Fibroblast of pulmonary artery (primary cell): ENCODE results near the gene AGXT2.
"Not testable (repeated sequence)": the region's sequence is repeated elsewhere in the genome, so short reads cannot be mapped to it uniquely, and the experiment has no call there.

ENCODE experiments used
- DNase-seq: peaks from one replicate; pipeline ENCODE4 v3.0.0-alpha.2; 2010; ENCODE audit warnings: low read depth
- H3K4me3 ChIP-seq: replicated peaks from 2 replicates; pipeline ENCODE4 v1.5.1; 2011; ENCODE audit warnings: low read depth, mild to moderate bottlenecking, control low read depth, low read length, moderate library complexity
- TF ChIP-seq, protein P1 (sequence below): IDR thresholded peaks from 2 replicates; pipeline ENCODE4 v1.5.1; 2011; ENCODE audit warnings: mild to moderate bottlenecking, control low read depth, low read length, inconsistent platforms; ENCODE audit errors: missing control alignments

AGXT2 gene

DNA sequence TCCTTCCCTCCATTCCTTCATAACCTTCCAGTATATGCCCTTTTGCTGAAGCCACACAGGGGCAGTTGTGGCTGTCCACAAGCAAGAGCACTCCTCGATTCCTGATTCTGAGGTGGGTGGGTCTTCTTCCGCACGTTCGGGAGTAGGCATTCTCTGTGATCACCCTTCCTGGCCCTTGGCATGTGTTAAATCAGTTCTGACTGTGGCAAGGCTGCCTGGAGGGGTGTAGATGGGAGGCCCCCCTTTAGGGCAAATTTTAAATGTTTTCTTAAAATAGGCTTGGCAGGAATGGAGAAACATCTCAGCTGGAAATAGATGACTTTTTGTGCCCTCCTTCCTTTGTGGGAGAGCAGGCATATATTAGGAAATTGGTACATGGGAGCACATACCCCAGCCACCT lies 3.1 kb downstream of the AGXT2 start:
- TF ChIP-seq, protein P1, sequence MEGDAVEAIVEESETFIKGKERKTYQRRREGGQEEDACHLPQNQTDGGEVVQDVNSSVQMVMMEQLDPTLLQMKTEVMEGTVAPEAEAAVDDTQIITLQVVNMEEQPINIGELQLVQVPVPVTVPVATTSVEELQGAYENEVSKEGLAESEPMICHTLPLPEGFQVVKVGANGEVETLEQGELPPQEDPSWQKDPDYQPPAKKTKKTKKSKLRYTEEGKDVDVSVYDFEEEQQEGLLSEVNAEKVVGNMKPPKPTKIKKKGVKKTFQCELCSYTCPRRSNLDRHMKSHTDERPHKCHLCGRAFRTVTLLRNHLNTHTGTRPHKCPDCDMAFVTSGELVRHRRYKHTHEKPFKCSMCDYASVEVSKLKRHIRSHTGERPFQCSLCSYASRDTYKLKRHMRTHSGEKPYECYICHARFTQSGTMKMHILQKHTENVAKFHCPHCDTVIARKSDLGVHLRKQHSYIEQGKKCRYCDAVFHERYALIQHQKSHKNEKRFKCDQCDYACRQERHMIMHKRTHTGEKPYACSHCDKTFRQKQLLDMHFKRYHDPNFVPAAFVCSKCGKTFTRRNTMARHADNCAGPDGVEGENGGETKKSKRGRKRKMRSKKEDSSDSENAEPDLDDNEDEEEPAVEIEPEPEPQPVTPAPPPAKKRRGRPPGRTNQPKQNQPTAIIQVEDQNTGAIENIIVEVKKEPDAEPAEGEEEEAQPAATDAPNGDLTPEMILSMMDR: no peak
- no peak overlapping the region for H3K4me3 ChIP-seq
- DNase-seq: no peak

DNA sequence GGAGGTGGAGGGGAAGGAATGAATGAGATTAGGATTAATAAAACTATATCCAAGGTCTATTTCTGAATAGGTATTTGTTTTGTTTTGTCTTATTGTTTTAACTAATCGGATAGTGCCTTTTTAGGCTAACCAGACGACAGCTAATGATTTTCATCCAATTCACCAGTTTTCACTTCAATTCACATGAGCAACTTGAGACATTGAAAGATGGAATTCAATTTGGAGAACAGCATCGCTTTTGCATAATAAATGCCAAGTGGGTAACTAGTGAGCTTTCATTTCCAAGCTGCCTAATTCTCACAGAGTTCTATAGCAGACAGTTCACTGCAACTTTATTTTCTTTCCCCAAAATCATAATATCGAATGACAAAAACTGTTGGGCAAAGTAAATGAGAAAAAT lies 5.0 kb downstream of the AGXT2 start:
- TF ChIP-seq, protein P1: no peak
- DNase-seq: no peak
- H3K4me3 ChIP-seq: no peak overlapping the region

DNA sequence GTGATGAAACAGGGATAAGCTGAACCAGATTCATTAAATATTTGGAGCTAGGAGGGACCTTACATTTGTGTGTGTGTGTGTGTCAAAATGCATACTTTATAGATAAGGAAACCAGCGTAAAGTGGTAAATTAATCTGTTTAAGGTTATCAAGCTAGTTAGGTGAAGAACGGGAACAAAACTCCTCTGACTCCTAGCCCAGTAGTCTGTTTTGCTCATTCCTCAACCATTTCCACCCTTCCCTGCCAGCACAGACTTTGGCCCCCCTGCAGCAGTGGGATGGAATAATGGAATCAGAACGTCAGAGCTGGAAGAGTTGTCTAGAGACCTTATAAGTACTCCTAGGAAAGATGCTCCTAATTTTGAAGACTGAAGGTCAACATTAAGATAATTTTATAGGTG lies 6.5 kb downstream of the AGXT2 start:
- TF ChIP-seq, protein P1: no peak
- peak; percentile 46 for DNase-seq
- no peak overlapping the region for H3K4me3 ChIP-seq

DNA sequence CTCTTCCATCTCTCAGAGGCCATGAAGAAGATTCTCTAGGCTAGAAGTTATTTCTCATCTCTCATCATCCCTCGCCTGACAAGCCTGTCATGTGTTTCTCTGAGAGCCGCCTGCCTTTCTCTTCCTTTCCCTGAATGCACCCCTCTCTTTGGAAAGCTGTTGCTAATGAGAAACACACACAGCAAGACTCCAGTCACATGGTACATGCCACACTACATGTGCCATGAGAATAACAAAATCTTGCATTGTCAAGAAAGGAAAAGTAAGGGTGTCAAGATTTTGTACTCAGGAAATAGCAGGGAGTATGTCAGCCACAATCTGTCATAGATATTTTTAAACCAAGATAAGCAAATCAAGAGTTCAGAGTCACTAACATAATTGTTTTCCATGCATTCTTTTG lies 8.9 kb downstream of the AGXT2 start:
- TF ChIP-seq, protein P1: no peak

DNA sequence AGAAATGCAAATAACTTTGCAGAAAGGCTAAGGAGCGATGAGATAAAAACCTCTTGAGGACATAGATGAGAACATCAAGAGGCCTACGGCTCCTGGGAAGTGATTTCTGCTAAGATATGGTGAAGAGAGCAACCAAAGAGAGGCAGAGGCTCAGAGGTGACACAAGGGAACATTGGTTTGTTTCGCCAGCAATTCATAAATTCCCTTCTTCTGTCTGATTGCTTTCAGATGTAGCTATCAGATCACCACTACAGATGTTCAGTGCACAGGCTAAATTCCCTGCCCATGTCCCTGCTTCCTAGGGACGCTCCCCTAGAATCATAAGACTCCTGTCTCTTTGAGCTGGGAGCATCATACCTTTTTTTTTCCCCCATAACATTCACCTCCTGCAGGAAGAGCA lies 11.2 kb downstream of the AGXT2 start:
- no peak overlapping the region for H3K4me3 ChIP-seq
- TF ChIP-seq, protein P1: no peak
- DNase-seq: no peak

More for the DNA sequence above, 8.9 kb downstream of the AGXT2 start:
- peak; percentile 36 for DNase-seq
- no peak overlapping the region for H3K4me3 ChIP-seq

DNA sequence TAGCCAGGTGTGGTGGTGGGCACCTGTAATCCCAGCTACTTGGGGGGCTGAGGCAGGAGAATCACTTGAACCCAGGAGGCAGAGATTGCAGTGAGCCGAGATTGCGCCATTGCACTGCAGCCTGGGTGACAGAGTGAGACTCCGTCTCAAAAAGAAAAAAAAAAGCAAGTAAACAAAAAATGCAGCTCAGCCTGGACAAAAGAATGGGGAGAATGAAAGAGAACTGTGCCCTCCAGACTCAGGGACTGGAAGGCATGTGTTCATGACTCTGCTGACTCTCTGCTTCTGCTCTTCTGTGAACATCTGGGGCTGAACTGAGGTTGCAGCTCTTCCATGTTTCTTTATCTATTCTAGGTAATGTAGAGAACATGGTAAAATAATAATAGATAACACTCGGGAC lies 11.8 kb downstream of the AGXT2 start:
- not testable (repeated sequence) for DNase-seq, H3K4me3 ChIP-seq

DNA sequence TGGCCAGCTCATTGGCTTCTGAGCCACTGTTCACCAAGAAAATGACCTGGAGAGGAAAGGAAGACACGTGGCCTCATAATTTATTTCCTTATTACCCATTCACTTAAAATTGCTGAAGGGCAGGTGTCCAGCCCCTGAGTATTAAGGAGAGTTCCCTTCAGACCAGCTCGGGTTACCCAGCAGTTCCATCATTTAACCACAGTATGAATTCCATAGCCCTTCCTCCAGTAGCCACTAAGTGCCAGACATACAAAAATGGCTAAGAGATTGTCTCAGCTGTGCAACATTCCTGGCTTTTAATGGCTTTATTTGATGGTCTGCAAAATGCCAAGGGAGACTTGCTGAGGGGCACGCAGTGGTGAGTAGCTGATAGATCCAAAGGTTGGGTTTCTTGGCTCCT lies 12.5 kb downstream of the AGXT2 start:
- DNase-seq: no peak
- TF ChIP-seq, protein P1: no peak
- H3K4me3 ChIP-seq: no peak overlapping the region

DNA sequence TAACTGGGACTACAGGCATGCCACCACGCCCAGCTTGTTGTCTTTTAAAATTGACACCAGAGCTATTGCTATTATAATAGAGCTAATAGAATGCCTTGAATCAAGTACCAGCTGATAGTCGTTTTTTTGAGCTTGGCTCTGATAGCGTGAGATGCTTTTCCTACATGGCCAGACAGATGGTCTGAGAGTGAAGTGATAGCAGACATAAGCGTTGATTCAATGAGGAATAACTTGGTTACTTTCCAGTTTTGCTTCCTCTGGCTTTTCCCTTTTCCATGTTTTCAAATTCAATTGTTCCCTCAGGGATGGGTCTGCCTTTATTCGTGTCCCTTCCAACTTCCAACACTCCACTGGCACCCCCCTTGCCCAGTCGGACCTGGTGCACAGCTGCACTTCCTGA lies 15.4 kb downstream of the AGXT2 start:
- H3K4me3 ChIP-seq: no peak overlapping the region
- TF ChIP-seq, protein P1: no peak
- DNase-seq: no peak
